Thyroid gland (tissue), 4 donors: ENCODE results near the gene XDH. TPM values are rescaled to one million over a fixed set of nuclear protein-coding genes. Genes with fewer than 3 reads are reported as not detected.

Experiments used
- DNase-seq, 2 donors: peaks; one replicate each; pipeline ENCODE4 v3.0.0-alpha.2; 2019
- H3K27ac ChIP-seq, 3 donors: fragments of 200-600 bp; sonication (generic); 1 replicate in 2 of 3; 2 replicates in 1 of 3; pipeline ENCODE4 v1.5.1; 2016 to 2019; ENCODE audit warnings: mild to moderate bottlenecking in 1 of 3, moderate library complexity in 1 of 3
- H3K27me3 ChIP-seq: fragments of 200-600 bp; sonication (generic); one replicate; pipeline ENCODE4 v1.5.1; 2019
- H3K36me3 ChIP-seq, 2 donors: fragments of 200-600 bp; sonication (generic); one replicate each; pipeline ENCODE4 v1.5.1; 2016 to 2019
- H3K4me1 ChIP-seq, 2 donors: fragments of 200-600 bp; sonication (generic); one replicate each; pipeline ENCODE4 v1.5.1; 2017 to 2019
- H3K4me3 ChIP-seq, 3 donors: fragments of 200-600 bp; sonication (generic); replicated peaks in 1 of 3; 1 replicate in 2 of 3; 2 replicates in 1 of 3; pipeline ENCODE4 v1.5.1; 2016; ENCODE audit warnings: mild to moderate bottlenecking in 1 of 3
- H3K9me3 ChIP-seq: fragments of 200-600 bp; sonication (generic); one replicate; pipeline ENCODE4 v1.5.1; 2017
- CTCF ChIP-seq, 6 experiments: fragments of 200-600 bp in 3 of 6; fragments of 450-650 bp in 3 of 6; sonication (generic) in 3 of 6; IDR thresholded peaks; one replicate each; pipeline ENCODE4 v1.5.1; 2016 to 2019; ENCODE audit warnings: antibody characterized with exemption in 6 of 6, mild to moderate bottlenecking in 2 of 6, inconsistent platforms in 1 of 6, moderate library complexity in 1 of 6
- POLR2A ChIP-seq, 2 donors: fragments of 450-650 bp; IDR thresholded peaks; one replicate each; pipeline ENCODE4 v1.6.1; 2017; ENCODE audit warnings: antibody characterized with exemption in 2 of 2, mild to moderate bottlenecking in 2 of 2, moderate library complexity in 1 of 2
- WGBS, 2 donors: methylation state at CpG; one replicate each; pipeline ENCODE4 v1.1.5; 2017; 5-methylcytosine and 5-hydroxymethylcytosine counted together
- intact Hi-C: fragments of 100-400 bp; cut with DNase I; formaldehyde crosslinking; loops from one replicate; pipeline ENCODE4 v1.15.1; 2023
- total RNA-seq, 4 donors: library from RNA; depleted of rRNA; stranded (reverse); fragments of >200 nt; gene quantifications; one replicate each; pipeline ENCODE4 v1.2.3, GENCODE V29; 2016

Gene XDH
- total RNA-seq, 4 donors from 2014 or later = 0.13 to 2.6 (median 1.9) TPM; not detected in 1

GRCh38 chr2:31404827-31405226 lies 9.7 kb downstream of the XDH start:
- no peak for TF ChIP-seq POLR2A (IDR thresholded peaks at IDR 0.05)
- TF ChIP-seq CTCF (IDR thresholded peaks at IDR 0.05) = no peak
- WGBS, 2 donors = 74 to 82% methylated on average over 4 of the region's 4 CpGs
- intact Hi-C loops = no loop called here
- H3K9me3 ChIP-seq = no peaks in the 10 kb centered on the region
- no peak for DNase-seq
- no peaks in the 10 kb centered on the region for H3K36me3 ChIP-seq
- no peak overlapping the region for H3K4me3 ChIP-seq
- H3K27ac ChIP-seq = no peak overlapping the region
- H3K4me1 ChIP-seq = no peaks in the 10 kb centered on the region
- no peaks in the 10 kb centered on the region for H3K27me3 ChIP-seq

- TF ChIP-seq POLR2A (IDR thresholded peaks at IDR 0.05) (no peak), CTCF (IDR thresholded peaks at IDR 0.05) (no peak)
- 80 to 83% methylated on average over 1 of the region's 1 CpG for WGBS, 2 donors
- Histone ChIP-seq H3K9me3 (no peaks in the 10 kb centered on the region), H3K4me3 (no peak overlapping the region), H3K4me1 (no peaks in the 10 kb centered on the region), H3K27me3 (no peaks in the 10 kb centered on the region), H3K27ac (no peak overlapping the region), H3K36me3 (no peaks in the 10 kb centered on the region)
- intact Hi-C loops = no loop called here
- no peak for DNase-seq
Observed at GRCh38 chr2:31404302-31404701, 10.2 kb downstream of the XDH start.

- TF ChIP-seq POLR2A (IDR thresholded peaks at IDR 0.05) = no peak
- no peak for TF ChIP-seq CTCF (IDR thresholded peaks at IDR 0.05)
- DNase-seq = no peak
- H3K9me3 ChIP-seq = no peaks in the 10 kb centered on the region
- intact Hi-C loops = no loop called here
- H3K27me3 ChIP-seq = no peaks in the 10 kb centered on the region
- H3K36me3 ChIP-seq = no peaks in the 10 kb centered on the region
- 90 to 93% methylated on average over 1 of the region's 1 CpG for WGBS, 2 donors
- no peak overlapping the region for H3K4me3 ChIP-seq
- no peak overlapping the region for H3K27ac ChIP-seq
- no peaks in the 10 kb centered on the region for H3K4me1 ChIP-seq
Observed at GRCh38 chr2:31402388-31402787, 12.2 kb downstream of the XDH start.

GRCh38 chr2:31401580-31401979 lies 13.0 kb downstream of the XDH start:
- intact Hi-C loops = no loop called here
- 54 to 68% methylated on average over 2 of the region's 2 CpGs for WGBS, 2 donors

GRCh38 chr2:31398881-31399280 lies 15.7 kb downstream of the XDH start:
- Histone ChIP-seq H3K4me1 (no peaks in the 10 kb centered on the region), H3K27me3 (no peaks in the 10 kb centered on the region), H3K27ac (no peak overlapping the region), H3K4me3 (no peak overlapping the region), H3K9me3 (no peaks in the 10 kb centered on the region), H3K36me3 (no peaks in the 10 kb centered on the region)
- intact Hi-C loops = no loop called here
- WGBS, 2 donors = 86 to 94% methylated on average over 2 of the region's 2 CpGs
- no peak for TF ChIP-seq CTCF (IDR thresholded peaks at IDR 0.05)
- TF ChIP-seq POLR2A (IDR thresholded peaks at IDR 0.05) = no peak
- no peak for DNase-seq

More at GRCh38 chr2:31401580-31401979, 13.0 kb downstream of the XDH start:
- H3K9me3 ChIP-seq = no peaks in the 10 kb centered on the region
- DNase-seq = no peak
- TF ChIP-seq POLR2A (IDR thresholded peaks at IDR 0.05) = no peak
- no peaks in the 10 kb centered on the region for H3K4me1 ChIP-seq
- H3K4me3 ChIP-seq = no peak overlapping the region
- H3K36me3 ChIP-seq = no peaks in the 10 kb centered on the region
- H3K27me3 ChIP-seq = no peaks in the 10 kb centered on the region
- H3K27ac ChIP-seq = no peak overlapping the region

GRCh38 chr2:31397094-31397493 lies 17.4 kb downstream of the XDH start:
- Histone ChIP-seq H3K27ac (no peak overlapping the region), H3K9me3 (no peaks in the 10 kb centered on the region), H3K4me1 (no peaks in the 10 kb centered on the region), H3K36me3 (no peaks in the 10 kb centered on the region), H3K27me3 (no peaks in the 10 kb centered on the region), H3K4me3 (no peak overlapping the region)
- no peak for TF ChIP-seq CTCF (IDR thresholded peaks at IDR 0.05)
- no peak for TF ChIP-seq POLR2A (IDR thresholded peaks at IDR 0.05)
- intact Hi-C loops = no loop called here
- peak; percentile 69 to 84 for DNase-seq
- 24 to 42% methylated on average over 4 of the region's 4 CpGs for WGBS, 2 donors
